ENCODE results near the gene MRPS5. TPM values are rescaled to one million over a fixed set of nuclear protein-coding genes. Genes with fewer than 3 reads are reported as not detected.

MRPS5 gene
- total RNA-seq, 2 donors from 2014 or later = 57.9 to 59.0 TPM

- Mint-ChIP-seq H3K27me3 (ENCODE audit: insufficient read depth) (peaks cover 23% of the 10 kb centered on the region), H3K4me3 (peak overlapping the region; percentile 58), H3K36me3 (ENCODE audit: low read depth) (no peaks in the 10 kb centered on the region), H3K9me3 (no peaks in the 10 kb centered on the region), H3K4me1 (peaks cover 3% of the 10 kb centered on the region), H3K27ac (no peak overlapping the region)
- Histone ChIP-seq H3K4me3 (ENCODE audit: low read length) (no peak overlapping the region), H3K36me3 (ENCODE audit: control insufficient read depth, insufficient read depth, low read length) (no peaks in the 10 kb centered on the region), H3K9me3 (ENCODE audit: control insufficient read depth, low read length) (no peaks in the 10 kb centered on the region), H3K9ac (ENCODE audit: extremely low read depth, low read length, poor library complexity, severe bottlenecking) (no peak overlapping the region), H3K27ac (ENCODE audit: low read depth, low read length) (no peak overlapping the region), H3K4me1 (ENCODE audit: control insufficient read depth, insufficient read depth, low read length) (no peaks in the 10 kb centered on the region), H3K27me3 (ENCODE audit: control insufficient read depth, insufficient read depth, low read length, poor library complexity, severe bottlenecking) (no peaks in the 10 kb centered on the region)
- DNase-seq = peak; percentile 59
- no peak for TF ChIP-seq CTCF (conservative IDR thresholded peaks at IDR 0.05)
- WGBS, 2 experiments (ENCODE audit: insufficient coverage in 1 of 2, insufficient read length in 1 of 2) = 81% methylated on average over 2 of the region's 3 CpGs; no CpG with 5 or more reads in 1 of the 2 experiments
Observed at GRCh38 chr2:95077530-95077825, 44.1 kb downstream of the MRPS5 start.

DNA sequence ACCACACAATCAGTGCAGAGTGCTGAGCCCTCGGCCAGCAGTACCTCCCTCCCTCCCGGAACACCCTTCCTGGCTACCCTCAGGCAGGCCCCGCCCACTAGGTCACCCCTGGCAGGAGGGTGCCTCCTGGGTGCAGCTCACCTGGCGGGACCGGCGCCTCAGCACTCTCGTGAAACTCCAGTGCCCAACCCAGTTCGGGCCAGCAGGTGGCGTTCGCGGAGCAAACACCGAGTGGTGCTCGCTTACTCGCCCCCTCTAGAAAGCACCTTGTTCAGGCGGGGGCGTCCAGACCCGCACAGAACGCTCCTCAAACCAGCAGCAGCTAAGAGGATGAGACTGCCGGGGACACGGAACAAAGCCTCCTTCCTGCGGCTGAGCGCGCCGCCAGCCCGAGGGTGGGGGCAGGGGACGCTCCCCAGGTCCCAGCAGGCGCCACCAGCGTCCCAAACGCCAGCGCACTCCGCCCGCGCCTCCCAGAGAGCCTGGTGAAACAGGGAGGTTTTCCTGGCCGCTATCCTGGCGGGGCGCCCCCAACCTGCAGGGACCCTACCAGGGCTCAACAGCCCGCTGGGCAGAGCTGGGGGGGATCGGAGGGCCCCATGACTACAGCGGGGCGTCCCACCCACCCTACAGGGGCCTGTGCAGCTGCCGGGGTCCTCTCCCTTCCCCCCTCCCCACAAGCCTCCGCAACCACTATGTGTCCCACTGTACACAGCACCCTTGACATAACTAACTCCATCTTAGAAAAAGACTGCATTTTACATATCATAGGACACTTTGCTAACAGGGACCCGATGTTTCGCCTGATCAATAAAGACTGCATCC lies 44.7 kb downstream of the MRPS5 start:
- no peak overlapping the region for H3K27ac ChIP-seq (ENCODE audit: low read depth, low read length)
- no peaks in the 10 kb centered on the region for H3K36me3 ChIP-seq (ENCODE audit: control insufficient read depth, insufficient read depth, low read length)
- H3K27me3 Mint-ChIP-seq (ENCODE audit: insufficient read depth) = peaks cover 26% of the 10 kb centered on the region
- no peaks in the 10 kb centered on the region for H3K27me3 ChIP-seq (ENCODE audit: control insufficient read depth, insufficient read depth, low read length, poor library complexity, severe bottlenecking)
- H3K36me3 Mint-ChIP-seq (ENCODE audit: low read depth) = no peaks in the 10 kb centered on the region
- H3K4me1 Mint-ChIP-seq = peaks cover 3% of the 10 kb centered on the region
- 7 to 15% methylated on average over 18 to 44 of the region's 44 CpGs for WGBS, 2 experiments (ENCODE audit: insufficient coverage in 1 of 2, insufficient read length in 1 of 2)
- peak overlapping the region; percentile 76 for H3K4me3 ChIP-seq (ENCODE audit: low read length)
- no peaks in the 10 kb centered on the region for H3K9me3 ChIP-seq (ENCODE audit: control insufficient read depth, low read length)
- no peaks in the 10 kb centered on the region for H3K9me3 Mint-ChIP-seq
- peak; percentile 94 for TF ChIP-seq CTCF (conservative IDR thresholded peaks at IDR 0.05)
- no peak overlapping the region for H3K9ac ChIP-seq (ENCODE audit: extremely low read depth, low read length, poor library complexity, severe bottlenecking)
- no peaks in the 10 kb centered on the region for H3K4me1 ChIP-seq (ENCODE audit: control insufficient read depth, insufficient read depth, low read length)
- H3K27ac Mint-ChIP-seq = no peak overlapping the region
- DNase-seq = peak; percentile 96
- H3K4me3 Mint-ChIP-seq = peak overlapping the region; percentile 58

DNA sequence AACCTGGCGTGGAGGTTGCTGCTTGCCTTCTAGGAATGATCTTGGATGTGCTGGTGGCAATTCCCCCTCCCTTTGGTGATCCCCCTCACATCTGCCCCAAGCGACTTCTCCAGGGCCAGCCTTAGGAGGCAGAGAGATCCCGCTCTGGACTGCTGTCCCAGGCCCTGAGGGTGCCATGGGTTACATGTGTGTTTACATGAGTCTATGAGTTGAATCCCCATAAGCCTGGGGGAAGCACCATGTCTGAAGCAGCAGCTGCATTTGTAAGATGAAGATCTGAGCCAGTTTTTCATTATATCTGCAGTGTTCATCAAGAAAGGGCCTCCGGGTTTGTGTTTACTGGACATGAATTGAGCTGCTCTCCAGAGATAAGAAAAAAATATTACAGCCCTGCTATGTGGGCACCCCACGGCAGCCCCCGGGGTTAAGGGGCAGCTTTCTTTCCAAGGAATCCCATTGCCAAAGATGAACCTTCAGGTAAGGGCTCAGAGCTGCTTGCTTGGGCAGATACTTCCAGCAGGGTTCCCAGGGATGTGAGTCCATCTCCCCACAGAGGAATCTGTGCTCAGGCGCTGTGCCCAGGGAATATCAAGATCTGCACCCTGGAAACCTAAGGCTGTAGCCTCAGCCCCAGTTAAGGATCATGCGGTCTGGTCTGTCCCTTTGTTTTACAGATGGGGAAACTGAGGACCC lies 46.0 kb downstream of the MRPS5 start:
- no peaks in the 10 kb centered on the region for H3K27me3 ChIP-seq (ENCODE audit: control insufficient read depth, insufficient read depth, low read length, poor library complexity, severe bottlenecking)
- no peaks in the 10 kb centered on the region for H3K36me3 ChIP-seq (ENCODE audit: control insufficient read depth, insufficient read depth, low read length)
- Mint-ChIP-seq H3K4me1 (peaks cover 3% of the 10 kb centered on the region), H3K27ac (no peak overlapping the region), H3K27me3 (ENCODE audit: insufficient read depth) (peaks cover 26% of the 10 kb centered on the region), H3K4me3 (no peak overlapping the region), H3K36me3 (ENCODE audit: low read depth) (no peaks in the 10 kb centered on the region), H3K9me3 (no peaks in the 10 kb centered on the region)
- no peak for TF ChIP-seq CTCF (conservative IDR thresholded peaks at IDR 0.05)
- H3K4me1 ChIP-seq (ENCODE audit: control insufficient read depth, insufficient read depth, low read length) = no peaks in the 10 kb centered on the region
- H3K27ac ChIP-seq (ENCODE audit: low read depth, low read length) = no peak overlapping the region
- no peaks in the 10 kb centered on the region for H3K9me3 ChIP-seq (ENCODE audit: control insufficient read depth, low read length)
- H3K9ac ChIP-seq (ENCODE audit: extremely low read depth, low read length, poor library complexity, severe bottlenecking) = no peak overlapping the region
- H3K4me3 ChIP-seq (ENCODE audit: low read length) = no peak overlapping the region
- peak; percentile 30 for DNase-seq
- WGBS, 2 experiments (ENCODE audit: insufficient coverage in 1 of 2, insufficient read length in 1 of 2) = 92 to 96% methylated on average over 5 to 8 of the region's 8 CpGs

All from endodermal cell (in vitro differentiated cells).